Stimulated activated CD8-positive, alpha-beta memory T cell treated with anti-CD3 and anti-CD28 coated beads, Interleukin-15, amount 100 ng/mL, for 48 hours (primary cell): ENCODE measurements around the gene LDLRAD4.

Experiments
- DNase-seq, 2 donors: peaks; one replicate each; pipeline ENCODE4 v3.0.0-alpha.2; 2020; ENCODE audit warnings: low read depth in 2 of 2

LDLRAD4 gene

DNA sequence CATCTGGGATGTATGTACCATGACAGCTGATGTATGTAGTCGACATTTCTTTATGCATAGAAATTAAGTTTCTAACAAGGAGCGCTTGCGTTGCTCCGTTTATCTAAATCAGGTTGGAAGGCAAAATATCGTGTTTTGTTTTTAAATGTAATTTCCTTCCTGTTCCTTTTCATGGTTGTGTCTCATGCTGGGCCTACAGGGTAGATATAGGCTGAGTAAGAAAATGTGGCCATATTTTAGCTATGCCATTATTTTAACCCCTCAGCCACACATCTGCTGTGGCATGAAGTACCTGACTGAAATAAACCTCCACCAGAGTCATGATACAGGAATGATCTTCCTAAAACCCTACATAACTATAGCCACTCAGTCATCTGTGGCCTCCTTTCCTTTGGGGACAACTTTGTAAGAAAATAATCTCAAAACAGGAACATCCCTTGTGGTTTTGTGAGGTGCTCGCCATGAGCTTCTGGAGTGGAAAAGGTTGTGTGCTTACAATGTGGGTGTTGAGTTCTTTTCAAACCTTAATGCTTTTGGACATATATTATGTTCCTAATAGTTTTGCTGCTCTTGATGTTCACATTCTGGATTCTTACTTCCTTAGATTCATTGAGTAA, 293.5 kb downstream of the LDLRAD4 start:
- no peak for DNase-seq

- peak in 1 of 2 donors; percentile 9 for DNase-seq
Measured at GRCh38 chr18:13513021-13513420, 294.5 kb downstream of the LDLRAD4 start.

GRCh38 chr18:13513481-13513880, 294.9 kb downstream of the LDLRAD4 start:
- DNase-seq: no peak

DNA sequence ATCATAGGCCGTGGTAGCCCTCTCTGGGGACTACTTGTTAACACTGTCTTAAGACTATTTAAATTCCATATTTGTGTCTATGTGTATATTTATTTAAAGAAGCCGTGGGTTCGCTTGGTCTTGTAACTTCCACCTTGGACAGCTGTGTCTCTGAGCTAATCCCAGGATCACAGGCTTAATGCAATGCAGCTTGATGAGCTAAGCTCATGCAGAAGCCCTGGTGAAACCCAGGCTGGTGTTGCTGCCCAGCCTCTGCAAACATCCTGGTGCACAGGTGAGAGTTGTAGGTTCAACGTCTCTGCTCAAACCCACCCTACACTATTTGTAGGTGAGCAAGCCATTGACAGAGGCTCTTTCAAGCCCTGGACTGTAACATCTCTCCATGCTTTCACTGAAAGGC, 296.0 kb downstream of the LDLRAD4 start:
- no peak for DNase-seq

DNA sequence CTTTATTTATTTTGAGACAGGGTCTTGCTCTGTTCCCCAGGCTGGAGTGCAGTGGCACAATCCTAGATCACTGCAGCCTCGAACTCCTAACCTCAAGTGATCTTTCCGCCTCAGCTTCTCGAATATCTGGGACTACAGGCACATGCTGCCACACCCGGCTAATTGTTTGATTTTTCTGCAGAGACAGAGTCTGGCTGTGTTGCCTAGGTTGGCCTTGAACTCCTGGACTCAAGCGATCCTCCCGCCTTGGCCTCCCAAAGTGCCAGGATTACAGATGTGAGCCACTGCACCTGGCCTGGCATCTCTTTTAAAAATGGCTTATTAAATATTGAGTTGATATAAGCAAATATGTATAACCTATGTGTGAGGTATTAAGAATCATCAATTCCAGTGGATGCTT, 298.3 kb downstream of the LDLRAD4 start:
- DNase-seq: no peak

- no peak for DNase-seq
Measured at GRCh38 chr18:13517369-13517768, 298.8 kb downstream of the LDLRAD4 start.

DNA sequence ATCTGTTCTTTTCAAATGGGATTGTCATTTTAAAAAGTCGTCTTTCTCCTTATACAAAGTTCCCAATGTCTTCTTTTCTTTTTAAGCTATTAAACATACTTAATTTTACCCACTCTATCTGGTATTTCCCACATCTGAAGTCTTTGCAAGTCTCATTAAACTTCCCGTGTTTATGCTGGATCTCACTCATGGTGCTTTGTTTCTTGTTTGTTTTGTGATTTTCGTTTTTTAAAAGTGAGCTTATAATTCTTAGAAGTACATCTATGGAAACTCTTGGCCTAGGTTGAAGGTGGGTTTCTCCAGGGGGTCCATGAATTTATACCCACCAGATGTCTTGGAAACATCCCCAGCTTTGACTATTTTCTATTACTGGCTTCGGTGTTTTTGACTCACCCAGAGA, 299.8 kb downstream of the LDLRAD4 start:
- no peak for DNase-seq

DNA sequence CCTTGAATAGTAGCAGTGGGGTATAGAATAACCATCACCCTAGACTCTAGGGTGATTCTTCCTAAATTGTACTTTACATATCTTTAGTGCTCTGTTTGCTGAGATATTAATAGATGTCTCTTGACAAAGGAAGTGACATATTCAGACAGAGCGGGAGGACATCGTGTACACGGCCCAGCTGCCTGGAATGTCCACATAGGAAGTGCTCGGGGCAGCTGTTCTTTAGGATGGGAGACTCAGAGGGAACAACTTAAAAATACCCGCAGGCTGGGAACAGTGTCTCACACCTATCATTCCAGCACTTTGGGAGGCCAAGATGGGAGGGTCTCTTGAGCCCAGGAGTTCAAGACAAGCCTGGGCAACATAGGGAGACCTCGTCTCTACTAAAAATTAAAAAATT, 301.7 kb downstream of the LDLRAD4 start:
- DNase-seq: no peak

DNA sequence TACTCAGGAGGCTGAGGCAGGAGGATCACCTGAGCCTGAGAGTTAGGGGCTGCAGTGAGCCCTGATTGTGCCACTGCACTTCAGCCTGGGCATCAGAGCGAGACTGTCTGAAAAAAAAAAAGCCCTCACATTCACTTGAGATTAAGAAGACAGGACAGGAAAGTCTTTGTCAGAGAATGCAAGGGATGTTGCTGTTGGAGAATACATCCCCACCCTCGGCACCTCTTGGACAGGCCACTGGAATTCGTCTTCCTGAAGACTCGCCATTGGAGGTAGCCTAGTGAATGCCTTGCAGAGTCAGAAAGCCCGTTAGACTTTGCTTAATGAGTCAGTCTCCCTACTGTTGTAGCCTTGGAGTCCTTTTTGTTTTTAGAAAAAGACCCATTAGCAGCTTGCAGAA, 302.2 kb downstream of the LDLRAD4 start:
- no peak for DNase-seq

- DNase-seq: no peak
Measured at GRCh38 chr18:13521418-13521817, 302.9 kb downstream of the LDLRAD4 start.

- DNase-seq: no peak
Measured at GRCh38 chr18:13522256-13522655, 303.7 kb downstream of the LDLRAD4 start.

DNA sequence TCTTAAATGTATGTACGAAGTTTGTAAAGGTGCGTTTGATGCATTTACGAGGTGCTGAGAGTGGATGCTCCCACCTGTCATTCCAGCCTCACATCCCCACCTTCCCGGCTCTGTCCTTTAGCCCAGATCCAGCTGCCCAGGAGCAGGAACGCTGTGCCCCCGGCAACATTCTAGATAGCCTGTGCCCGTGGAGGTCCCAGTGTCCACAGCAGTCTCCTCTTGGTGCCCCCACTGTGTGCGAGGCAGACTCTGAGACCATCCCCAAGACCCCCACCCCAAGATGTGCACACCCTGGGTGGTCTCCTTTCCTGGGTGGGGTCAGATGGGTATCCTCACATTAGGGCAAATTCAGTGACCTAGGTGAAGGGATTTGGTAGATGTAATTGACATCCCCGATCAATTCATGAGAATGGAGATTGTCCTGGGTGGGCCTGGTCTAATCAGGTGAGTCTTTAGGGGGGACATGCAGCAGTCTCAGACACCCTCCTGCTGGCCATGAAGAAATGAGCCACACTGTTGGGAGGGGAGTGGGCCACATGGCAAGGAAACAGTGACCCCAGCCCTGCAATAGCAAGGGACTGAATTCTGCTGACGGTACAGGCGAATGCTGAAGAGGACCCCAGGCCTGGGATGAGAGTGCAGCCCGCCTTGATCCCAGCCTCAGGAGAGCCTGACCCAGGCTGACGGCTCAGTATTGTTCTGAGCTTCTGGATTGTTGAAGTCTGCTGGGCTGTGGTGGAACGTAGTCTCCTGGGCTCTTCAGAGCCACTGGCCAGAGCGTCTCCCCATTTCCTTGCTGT, 304.5 kb downstream of the LDLRAD4 start:
- no peak for DNase-seq

DNA sequence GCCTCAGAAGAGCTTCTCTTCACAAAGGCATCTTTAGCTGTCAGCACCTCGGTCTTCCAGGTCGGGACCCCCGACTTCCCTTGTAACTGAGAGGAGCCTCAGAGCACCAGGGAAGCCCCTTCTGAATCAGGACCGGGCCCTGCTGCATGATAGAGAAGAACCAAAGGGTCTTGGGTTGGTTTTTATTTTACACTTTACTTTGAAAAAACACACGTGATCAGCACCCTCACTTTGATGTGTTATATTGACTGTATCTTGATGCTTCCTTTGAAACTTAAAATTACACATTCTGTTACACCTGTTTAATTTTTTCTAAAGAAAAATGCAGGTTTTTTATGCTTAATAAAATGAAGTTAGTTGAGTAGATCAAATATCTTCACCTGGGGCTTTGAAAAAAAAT, 305.5 kb downstream of the LDLRAD4 start:
- DNase-seq: no peak

GRCh38 chr18:13524811-13525210, 306.3 kb downstream of the LDLRAD4 start:
- DNase-seq: no peak

GRCh38 chr18:13525381-13526029, 306.9 kb downstream of the LDLRAD4 start:
- DNase-seq: no peak

DNA sequence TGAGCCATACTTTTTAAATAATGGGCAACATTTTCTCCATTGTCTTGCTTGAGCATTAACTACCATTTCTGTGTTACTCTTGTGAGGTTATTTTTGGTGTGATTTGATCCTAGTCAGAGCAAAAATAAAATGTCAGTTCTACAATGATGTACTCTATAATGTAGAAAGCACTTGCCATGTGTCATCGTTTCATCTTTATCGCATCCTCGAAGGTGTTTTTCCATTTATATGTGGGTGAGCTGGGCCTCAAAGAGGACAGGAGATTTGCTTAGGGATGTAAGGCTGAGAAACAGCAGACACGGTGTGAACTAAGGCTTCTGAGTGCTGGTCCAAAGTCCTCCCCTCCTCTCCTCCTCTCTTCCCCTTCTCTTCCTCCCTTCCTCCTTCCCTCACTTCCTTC, 308.0 kb downstream of the LDLRAD4 start:
- no peak for DNase-seq

DNA sequence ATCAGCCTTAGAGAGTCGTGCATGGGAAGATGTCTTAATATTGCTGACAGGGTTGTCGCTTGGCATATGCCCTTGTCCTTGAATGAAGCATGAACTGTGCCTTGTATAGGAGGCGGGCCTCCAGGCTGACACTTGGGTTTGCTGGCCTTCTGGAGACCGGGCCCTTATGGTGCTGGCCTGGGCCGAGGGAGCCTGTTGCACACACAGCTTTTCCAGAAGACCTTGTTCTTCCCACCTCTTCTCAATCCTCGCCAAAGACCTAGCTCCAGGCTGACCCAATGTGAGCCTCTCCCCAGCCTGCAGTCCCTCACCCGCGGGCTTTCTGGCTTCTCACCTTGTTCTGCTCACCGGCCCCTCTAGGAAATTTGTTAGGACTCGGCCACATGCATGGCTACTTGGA, 308.7 kb downstream of the LDLRAD4 start:
- DNase-seq: no peak

GRCh38 chr18:13527730-13528129, 309.2 kb downstream of the LDLRAD4 start:
- DNase-seq: no peak

DNA sequence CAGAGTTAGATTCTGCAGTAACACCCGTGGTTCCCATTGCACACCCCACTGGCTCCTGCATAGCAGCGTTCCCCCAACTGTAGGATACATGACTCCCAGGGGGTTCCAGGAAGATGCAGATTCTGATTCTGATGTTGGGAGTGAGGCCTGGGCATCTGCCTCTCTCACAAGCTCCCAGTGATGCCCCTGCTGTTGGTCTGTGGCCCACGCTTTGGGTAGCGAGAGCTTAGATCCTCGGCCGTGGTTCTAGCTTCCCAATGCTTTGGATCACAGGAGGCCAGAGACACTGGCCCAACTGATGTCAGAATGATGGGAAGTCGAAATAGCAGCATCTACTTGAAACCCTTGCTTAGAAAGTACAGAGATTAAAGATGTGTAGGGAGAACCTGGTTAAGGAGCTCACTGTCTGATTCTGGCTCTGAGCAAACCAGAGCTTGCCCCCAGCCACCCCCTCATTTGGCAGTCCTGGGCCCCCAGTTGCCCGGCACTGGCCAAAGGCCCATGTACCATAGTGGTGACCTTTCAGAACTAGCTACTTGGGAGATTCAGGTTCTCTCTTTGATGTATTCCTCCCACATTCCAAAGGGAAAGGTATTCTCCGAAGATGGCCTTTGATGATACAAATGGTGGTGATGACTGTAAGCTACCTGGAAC, 310.3 kb downstream of the LDLRAD4 start:
- DNase-seq: no peak

DNA sequence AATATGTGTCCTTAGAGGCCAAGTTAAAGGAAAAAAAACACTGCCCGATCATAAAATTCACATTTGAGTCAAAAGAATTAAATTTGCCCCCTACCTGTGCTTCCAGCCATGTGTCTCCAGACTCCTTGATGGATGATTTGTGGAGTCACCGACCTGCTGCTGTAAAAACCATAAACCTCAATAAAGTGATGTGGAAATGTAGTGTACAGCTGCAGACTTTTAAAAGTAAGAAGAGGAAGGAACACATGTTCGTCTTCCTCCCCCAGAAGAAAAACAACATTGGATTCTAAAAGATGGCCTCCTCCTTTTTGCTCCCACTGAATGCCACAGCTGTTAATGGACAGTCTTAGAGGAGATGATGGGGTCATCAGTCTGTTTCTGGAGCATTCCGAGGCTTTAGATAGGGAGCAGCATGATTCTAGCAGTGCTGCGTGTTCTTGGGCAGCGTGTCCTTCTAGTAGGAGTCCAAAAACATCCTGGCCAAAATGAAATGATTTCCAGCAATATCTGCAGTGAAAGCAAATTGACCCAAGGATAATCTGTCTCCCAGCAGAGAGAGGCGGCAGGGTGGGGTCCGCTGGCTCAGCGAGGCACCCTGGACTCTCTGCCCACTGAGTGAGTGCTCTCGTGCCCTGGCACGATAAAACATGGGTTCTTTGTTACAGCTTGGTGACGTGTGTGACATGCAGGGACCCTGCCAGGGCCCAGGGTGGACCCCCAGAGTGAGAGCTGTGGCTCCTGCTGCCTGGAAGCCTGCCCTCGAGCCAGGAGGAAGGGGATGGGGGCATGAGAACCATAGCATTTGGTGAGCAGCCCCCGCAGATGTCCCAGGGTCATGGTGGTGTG, 311.7 kb downstream of the LDLRAD4 start:
- DNase-seq: no peak

- no peak for DNase-seq
Measured at GRCh38 chr18:13530879-13531387, 312.4 kb downstream of the LDLRAD4 start.
